Measurements from ENCODE around the gene ZNF629. TPM values are rescaled to one million over a fixed set of nuclear protein-coding genes. Genes with fewer than 3 reads are reported as not detected.

The ZNF629 gene
- total RNA-seq, 1 experiment from 2014 or later: 18.4 TPM

- no peak for TF ChIP-seq REST (IDR thresholded peaks at IDR 0.05; ENCODE audit: low read depth)
- TF ChIP-seq, protein P1, sequence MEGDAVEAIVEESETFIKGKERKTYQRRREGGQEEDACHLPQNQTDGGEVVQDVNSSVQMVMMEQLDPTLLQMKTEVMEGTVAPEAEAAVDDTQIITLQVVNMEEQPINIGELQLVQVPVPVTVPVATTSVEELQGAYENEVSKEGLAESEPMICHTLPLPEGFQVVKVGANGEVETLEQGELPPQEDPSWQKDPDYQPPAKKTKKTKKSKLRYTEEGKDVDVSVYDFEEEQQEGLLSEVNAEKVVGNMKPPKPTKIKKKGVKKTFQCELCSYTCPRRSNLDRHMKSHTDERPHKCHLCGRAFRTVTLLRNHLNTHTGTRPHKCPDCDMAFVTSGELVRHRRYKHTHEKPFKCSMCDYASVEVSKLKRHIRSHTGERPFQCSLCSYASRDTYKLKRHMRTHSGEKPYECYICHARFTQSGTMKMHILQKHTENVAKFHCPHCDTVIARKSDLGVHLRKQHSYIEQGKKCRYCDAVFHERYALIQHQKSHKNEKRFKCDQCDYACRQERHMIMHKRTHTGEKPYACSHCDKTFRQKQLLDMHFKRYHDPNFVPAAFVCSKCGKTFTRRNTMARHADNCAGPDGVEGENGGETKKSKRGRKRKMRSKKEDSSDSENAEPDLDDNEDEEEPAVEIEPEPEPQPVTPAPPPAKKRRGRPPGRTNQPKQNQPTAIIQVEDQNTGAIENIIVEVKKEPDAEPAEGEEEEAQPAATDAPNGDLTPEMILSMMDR (IDR thresholded peaks at IDR 0.05 in 2 of 3, conservative IDR thresholded peaks at IDR 0.05 in 1 of 3; ENCODE audit: borderline replicate concordance in 1 of 3, insufficient read depth in 1 of 3, low read depth in 2 of 3, low read length in 2 of 3): no peak
Observed at GRCh38 chr16:30746638-30747175, 40.3 kb downstream of the ZNF629 start (continued).

DNA sequence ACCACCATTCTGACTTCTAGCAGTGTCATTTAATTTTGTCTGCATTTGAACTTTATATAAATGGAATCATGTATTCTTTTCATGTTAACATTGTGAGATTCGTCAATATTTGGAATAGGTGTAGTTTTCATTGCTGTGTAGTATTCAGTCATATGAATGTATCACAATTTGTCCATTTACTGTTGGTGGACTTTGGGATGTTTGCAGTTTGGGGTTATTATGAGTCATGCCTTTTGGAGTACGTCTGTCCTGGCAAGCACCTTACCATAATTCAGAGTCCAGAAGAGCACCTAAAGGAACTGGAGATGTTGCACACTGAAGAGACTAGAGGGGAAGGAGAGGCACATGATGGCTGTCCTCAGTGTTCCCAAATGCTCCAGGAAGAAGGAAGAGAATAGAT lies 41.9 kb downstream of the ZNF629 start:
- ChIA-PET RAD21 (ENCODE audit: low non-redundant PET in 1 of 2, low total read pairs in 2 of 2, uncharacterized antibody in 2 of 2, unreplicated experiment in 2 of 2) (no interaction called here), CTCF (no interaction called here), POLR2A (no interaction called here)
- ATAC-seq: no peak
- intact Hi-C loops (cut with micrococcal nuclease): no loop called here
- Histone ChIP-seq H3K36me3 (ENCODE audit: control insufficient read depth in 1 of 2, insufficient read depth in 2 of 2, low read length in 2 of 2) (peaks cover 8 to 23% of the 10 kb centered on the region in 2 experiments; a peak in 3 of 4 replicates), H3K4me1 (ENCODE audit: control insufficient read depth in 1 of 2, insufficient read depth in 2 of 2, low read length in 2 of 2) (peaks cover 27 to 38% of the 10 kb centered on the region in 2 experiments), H4K20me1 (ENCODE audit: insufficient read depth) (no peaks in the 10 kb centered on the region), H3K9me3 (ENCODE audit: control insufficient read depth in 1 of 2, insufficient read depth in 1 of 2, low read depth in 1 of 2, low read length in 2 of 2) (no peaks in the 10 kb centered on the region), H3K27ac (ENCODE audit: low read depth, low read length) (no peak overlapping the region), H2AFZ (ENCODE audit: low read depth, low read length, poor library complexity, severe bottlenecking) (no peak overlapping the region), H3K9me2 (ENCODE audit: insufficient read depth) (no peaks in the 10 kb centered on the region), H3K4me3 (replicated peaks in 1 of 2; ENCODE audit: low read depth in 1 of 2, low read length in 2 of 2) (no peak overlapping the region), H3K9ac (ENCODE audit: low read length) (no peak overlapping the region), H3K27me3 (ENCODE audit: insufficient read depth, low read length) (no peaks in the 10 kb centered on the region), H3K79me2 (ENCODE audit: insufficient read depth, low read length) (peaks cover 32% of the 10 kb centered on the region), H3K4me2 (ENCODE audit: low read length) (no peak overlapping the region)
- BruUV-seq (replicated peaks): no TSS peak
- DNase-seq (ENCODE audit: low read depth, low spot score): no peak
- no peak for TF ChIP-seq POLR2AphosphoS5 (IDR thresholded peaks at IDR 0.05; ENCODE audit: low read depth, low read length)
- TF ChIP-seq YY1 (IDR thresholded peaks at IDR 0.05; ENCODE audit: extremely low read depth, insufficient replicate concordance, low read depth, low read length): no peak
